WTC11 (cell line): ENCODE measurements around the gene KPNB1. TPM values are rescaled to one million over a fixed set of nuclear protein-coding genes. Genes with fewer than 3 reads are reported as not detected.

Experiments
- FOXP1 ChIP-seq: sonication (generic); formaldehyde crosslinking; IDR thresholded peaks from 2 replicates; pipeline ENCODE4 v1.8.0; 2022; ENCODE audit warnings: missing genetic modification reagents, mild to moderate bottlenecking, moderate library complexity, borderline replicate concordance
- JUN ChIP-seq: sonication (generic); formaldehyde crosslinking; IDR thresholded peaks from 2 replicates; pipeline ENCODE4 v1.8.0; 2023; ENCODE audit warnings: mild to moderate bottlenecking, missing genetic modification reagents
- KAT7 ChIP-seq: sonication (generic); formaldehyde crosslinking; IDR thresholded peaks from 2 replicates; pipeline ENCODE4 v1.8.1; 2023; ENCODE audit warnings: missing genetic modification reagents, mild to moderate bottlenecking, borderline replicate concordance
- NFE2L1 ChIP-seq: sonication (generic); formaldehyde crosslinking; IDR thresholded peaks from 2 replicates; pipeline ENCODE4 v1.8.1; 2023; ENCODE audit warnings: missing genetic modification reagents
- NR3C1 ChIP-seq: sonication (generic); formaldehyde crosslinking; conservative IDR thresholded peaks from 2 replicates; pipeline ENCODE4 v1.8.1; 2023; ENCODE audit warnings: low read depth, mild to moderate bottlenecking, missing genetic modification reagents
- TP53 ChIP-seq: sonication (generic); formaldehyde crosslinking; IDR thresholded peaks from 2 replicates; pipeline ENCODE4 v1.8.1; 2023; ENCODE audit warnings: mild to moderate bottlenecking, missing genetic modification reagents
- total RNA-seq: library from RNA; stranded (reverse); gene quantifications from 3 replicates; pipeline ENCODE4 v1.2.3, GENCODE V29; 2021
- TF ChIP-seq, protein P1 (sequence below): sonication (generic); formaldehyde crosslinking; IDR thresholded peaks from 2 replicates; pipeline ENCODE4 v1.8.1; 2023; ENCODE audit warnings: mild to moderate bottlenecking, missing genetic modification reagents, borderline replicate concordance
- TF ChIP-seq, protein P2 (sequence below): sonication (generic); formaldehyde crosslinking; IDR thresholded peaks from 2 replicates; pipeline ENCODE4 v1.8.1; 2022; ENCODE audit warnings: low read depth, missing genetic modification reagents, borderline replicate concordance
- TF ChIP-seq, protein P3 (sequence below): fragments of 250-450 bp; sonication (Bioruptor Pico); IDR thresholded peaks from 2 replicates; pipeline ENCODE4 v1.9.0; 2021; ENCODE audit warnings: mild to moderate bottlenecking
- TF ChIP-seq, protein P4 (sequence below): sonication (generic); formaldehyde crosslinking; IDR thresholded peaks from 2 replicates; pipeline ENCODE4 v1.8.1; 2022; ENCODE audit warnings: missing genetic modification reagents, borderline replicate concordance
- TF ChIP-seq, protein P5 (sequence below): sonication (generic); formaldehyde crosslinking; IDR thresholded peaks from 2 replicates; pipeline ENCODE4 v1.8.0; 2022; ENCODE audit warnings: mild to moderate bottlenecking, missing genetic modification reagents
- TF ChIP-seq, protein P6 (sequence below): sonication (generic); formaldehyde crosslinking; IDR thresholded peaks from 2 replicates; pipeline ENCODE4 v1.8.0; 2022; ENCODE audit warnings: missing genetic modification reagents

The KPNB1 gene
- total RNA-seq, 1 experiment from 2014 or later = 506 TPM

DNA sequence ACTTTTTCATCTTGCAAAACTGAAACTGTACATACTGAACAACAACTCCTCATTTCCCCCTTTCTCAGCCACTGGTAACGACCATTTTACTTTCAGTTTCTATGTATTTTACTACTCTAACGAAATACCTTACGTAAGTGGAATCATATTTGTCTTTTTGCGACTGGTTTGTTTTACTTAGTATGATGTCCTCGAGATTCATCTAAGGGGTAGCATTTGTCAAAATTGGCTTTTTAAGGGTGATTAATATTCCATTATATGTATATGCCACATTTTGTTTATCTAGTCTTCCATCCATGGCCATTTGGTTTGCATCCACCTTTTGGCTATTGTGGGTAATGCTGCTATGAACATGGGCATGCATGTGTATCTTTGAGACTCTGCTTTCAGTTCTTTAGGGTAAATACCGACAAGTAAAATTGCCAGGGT is 10.4 kb downstream of the KPNB1 start (continued):
- TF ChIP-seq, protein P1, sequence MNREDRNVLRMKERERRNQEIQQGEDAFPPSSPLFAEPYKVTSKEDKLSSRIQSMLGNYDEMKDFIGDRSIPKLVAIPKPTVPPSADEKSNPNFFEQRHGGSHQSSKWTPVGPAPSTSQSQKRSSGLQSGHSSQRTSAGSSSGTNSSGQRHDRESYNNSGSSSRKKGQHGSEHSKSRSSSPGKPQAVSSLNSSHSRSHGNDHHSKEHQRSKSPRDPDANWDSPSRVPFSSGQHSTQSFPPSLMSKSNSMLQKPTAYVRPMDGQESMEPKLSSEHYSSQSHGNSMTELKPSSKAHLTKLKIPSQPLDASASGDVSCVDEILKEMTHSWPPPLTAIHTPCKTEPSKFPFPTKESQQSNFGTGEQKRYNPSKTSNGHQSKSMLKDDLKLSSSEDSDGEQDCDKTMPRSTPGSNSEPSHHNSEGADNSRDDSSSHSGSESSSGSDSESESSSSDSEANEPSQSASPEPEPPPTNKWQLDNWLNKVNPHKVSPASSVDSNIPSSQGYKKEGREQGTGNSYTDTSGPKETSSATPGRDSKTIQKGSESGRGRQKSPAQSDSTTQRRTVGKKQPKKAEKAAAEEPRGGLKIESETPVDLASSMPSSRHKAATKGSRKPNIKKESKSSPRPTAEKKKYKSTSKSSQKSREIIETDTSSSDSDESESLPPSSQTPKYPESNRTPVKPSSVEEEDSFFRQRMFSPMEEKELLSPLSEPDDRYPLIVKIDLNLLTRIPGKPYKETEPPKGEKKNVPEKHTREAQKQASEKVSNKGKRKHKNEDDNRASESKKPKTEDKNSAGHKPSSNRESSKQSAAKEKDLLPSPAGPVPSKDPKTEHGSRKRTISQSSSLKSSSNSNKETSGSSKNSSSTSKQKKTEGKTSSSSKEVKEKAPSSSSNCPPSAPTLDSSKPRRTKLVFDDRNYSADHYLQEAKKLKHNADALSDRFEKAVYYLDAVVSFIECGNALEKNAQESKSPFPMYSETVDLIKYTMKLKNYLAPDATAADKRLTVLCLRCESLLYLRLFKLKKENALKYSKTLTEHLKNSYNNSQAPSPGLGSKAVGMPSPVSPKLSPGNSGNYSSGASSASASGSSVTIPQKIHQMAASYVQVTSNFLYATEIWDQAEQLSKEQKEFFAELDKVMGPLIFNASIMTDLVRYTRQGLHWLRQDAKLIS (CRISPR knock-in tag) = no peak
- TF ChIP-seq, protein P2, sequence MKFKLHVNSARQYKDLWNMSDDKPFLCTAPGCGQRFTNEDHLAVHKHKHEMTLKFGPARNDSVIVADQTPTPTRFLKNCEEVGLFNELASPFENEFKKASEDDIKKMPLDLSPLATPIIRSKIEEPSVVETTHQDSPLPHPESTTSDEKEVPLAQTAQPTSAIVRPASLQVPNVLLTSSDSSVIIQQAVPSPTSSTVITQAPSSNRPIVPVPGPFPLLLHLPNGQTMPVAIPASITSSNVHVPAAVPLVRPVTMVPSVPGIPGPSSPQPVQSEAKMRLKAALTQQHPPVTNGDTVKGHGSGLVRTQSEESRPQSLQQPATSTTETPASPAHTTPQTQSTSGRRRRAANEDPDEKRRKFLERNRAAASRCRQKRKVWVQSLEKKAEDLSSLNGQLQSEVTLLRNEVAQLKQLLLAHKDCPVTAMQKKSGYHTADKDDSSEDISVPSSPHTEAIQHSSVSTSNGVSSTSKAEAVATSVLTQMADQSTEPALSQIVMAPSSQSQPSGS (CRISPR knock-in tag) = no peak
- TF ChIP-seq, protein P3, sequence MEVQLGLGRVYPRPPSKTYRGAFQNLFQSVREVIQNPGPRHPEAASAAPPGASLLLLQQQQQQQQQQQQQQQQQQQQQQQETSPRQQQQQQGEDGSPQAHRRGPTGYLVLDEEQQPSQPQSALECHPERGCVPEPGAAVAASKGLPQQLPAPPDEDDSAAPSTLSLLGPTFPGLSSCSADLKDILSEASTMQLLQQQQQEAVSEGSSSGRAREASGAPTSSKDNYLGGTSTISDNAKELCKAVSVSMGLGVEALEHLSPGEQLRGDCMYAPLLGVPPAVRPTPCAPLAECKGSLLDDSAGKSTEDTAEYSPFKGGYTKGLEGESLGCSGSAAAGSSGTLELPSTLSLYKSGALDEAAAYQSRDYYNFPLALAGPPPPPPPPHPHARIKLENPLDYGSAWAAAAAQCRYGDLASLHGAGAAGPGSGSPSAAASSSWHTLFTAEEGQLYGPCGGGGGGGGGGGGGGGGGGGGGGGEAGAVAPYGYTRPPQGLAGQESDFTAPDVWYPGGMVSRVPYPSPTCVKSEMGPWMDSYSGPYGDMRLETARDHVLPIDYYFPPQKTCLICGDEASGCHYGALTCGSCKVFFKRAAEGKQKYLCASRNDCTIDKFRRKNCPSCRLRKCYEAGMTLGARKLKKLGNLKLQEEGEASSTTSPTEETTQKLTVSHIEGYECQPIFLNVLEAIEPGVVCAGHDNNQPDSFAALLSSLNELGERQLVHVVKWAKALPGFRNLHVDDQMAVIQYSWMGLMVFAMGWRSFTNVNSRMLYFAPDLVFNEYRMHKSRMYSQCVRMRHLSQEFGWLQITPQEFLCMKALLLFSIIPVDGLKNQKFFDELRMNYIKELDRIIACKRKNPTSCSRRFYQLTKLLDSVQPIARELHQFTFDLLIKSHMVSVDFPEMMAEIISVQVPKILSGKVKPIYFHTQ (CRISPR knock-in tag) = no peak
- TF ChIP-seq, protein P4, sequence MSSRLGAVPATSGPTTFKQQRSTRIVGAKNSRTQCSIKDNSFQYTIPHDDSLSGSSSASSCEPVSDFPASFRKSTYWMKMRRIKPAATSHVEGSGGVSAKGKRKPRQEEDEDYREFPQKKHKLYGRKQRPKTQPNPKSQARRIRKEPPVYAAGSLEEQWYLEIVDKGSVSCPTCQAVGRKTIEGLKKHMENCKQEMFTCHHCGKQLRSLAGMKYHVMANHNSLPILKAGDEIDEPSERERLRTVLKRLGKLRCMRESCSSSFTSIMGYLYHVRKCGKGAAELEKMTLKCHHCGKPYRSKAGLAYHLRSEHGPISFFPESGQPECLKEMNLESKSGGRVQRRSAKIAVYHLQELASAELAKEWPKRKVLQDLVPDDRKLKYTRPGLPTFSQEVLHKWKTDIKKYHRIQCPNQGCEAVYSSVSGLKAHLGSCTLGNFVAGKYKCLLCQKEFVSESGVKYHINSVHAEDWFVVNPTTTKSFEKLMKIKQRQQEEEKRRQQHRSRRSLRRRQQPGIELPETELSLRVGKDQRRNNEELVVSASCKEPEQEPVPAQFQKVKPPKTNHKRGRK = no peak
- TF ChIP-seq KAT7 (no peak), FOXP1 (no peak), JUN (CRISPR knock-in tag) (no peak), NR3C1 (CRISPR knock-in tag) (no peak), NFE2L1 (CRISPR knock-in tag) (no peak), TP53 (CRISPR knock-in tag) (no peak)
- TF ChIP-seq, protein P5, sequence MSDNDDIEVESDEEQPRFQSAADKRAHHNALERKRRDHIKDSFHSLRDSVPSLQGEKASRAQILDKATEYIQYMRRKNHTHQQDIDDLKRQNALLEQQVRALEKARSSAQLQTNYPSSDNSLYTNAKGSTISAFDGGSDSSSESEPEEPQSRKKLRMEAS = no peak
- TF ChIP-seq, protein P6, sequence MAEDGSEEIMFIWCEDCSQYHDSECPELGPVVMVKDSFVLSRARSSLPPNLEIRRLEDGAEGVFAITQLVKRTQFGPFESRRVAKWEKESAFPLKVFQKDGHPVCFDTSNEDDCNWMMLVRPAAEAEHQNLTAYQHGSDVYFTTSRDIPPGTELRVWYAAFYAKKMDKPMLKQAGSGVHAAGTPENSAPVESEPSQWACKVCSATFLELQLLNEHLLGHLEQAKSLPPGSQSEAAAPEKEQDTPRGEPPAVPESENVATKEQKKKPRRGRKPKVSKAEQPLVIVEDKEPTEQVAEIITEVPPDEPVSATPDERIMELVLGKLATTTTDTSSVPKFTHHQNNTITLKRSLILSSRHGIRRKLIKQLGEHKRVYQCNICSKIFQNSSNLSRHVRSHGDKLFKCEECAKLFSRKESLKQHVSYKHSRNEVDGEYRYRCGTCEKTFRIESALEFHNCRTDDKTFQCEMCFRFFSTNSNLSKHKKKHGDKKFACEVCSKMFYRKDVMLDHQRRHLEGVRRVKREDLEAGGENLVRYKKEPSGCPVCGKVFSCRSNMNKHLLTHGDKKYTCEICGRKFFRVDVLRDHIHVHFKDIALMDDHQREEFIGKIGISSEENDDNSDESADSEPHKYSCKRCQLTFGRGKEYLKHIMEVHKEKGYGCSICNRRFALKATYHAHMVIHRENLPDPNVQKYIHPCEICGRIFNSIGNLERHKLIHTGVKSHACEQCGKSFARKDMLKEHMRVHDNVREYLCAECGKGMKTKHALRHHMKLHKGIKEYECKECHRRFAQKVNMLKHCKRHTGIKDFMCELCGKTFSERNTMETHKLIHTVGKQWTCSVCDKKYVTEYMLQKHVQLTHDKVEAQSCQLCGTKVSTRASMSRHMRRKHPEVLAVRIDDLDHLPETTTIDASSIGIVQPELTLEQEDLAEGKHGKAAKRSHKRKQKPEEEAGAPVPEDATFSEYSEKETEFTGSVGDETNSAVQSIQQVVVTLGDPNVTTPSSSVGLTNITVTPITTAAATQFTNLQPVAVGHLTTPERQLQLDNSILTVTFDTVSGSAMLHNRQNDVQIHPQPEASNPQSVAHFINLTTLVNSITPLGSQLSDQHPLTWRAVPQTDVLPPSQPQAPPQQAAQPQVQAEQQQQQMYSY (CRISPR knock-in tag) = no peak
